ENCODE data around the gene ADARB2.

ADARB2 gene

DNA sequence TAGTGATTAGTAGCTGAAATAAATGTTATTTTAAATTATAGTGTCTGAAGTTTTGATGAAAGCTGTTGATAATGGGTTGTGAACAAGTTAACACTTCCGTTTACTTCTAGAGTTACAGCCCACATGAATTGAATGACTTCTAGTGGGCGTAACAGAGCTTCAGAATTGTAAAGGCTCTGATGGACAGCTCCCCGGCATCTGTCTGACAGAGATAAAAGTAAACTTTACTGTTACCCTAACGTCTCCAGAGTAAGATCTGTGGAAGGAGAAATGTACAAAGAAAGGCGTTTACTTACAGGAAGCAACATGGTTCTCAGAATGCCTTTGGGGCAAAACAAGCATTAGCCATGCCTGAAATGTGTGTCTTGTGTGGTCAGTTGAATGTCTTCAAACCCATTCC is 124.4 kb downstream of the ADARB2 start:
- TF ChIP-seq FOXP2 (optimal IDR thresholded peaks at IDR 0.05; ENCODE audit: borderline replicate concordance, extremely low read depth, extremely low read length, insufficient read depth), result no peak
- no peak for TF ChIP-seq TAF1 (IDR thresholded peaks at IDR 0.05; ENCODE audit: borderline replicate concordance, insufficient read depth, low read length)
- peak in 1 of 2 experiments; percentile 78; a peak in 2 of 4 replicates for TF ChIP-seq REST (IDR thresholded peaks at IDR 0.05; ENCODE audit: insufficient read depth in 1 of 2, low read depth in 2 of 2, low read length in 2 of 2)

- TF ChIP-seq POLR2AphosphoS5 (IDR thresholded peaks at IDR 0.05; ENCODE audit: low read depth, low read length) (no peak), REST (IDR thresholded peaks at IDR 0.05; ENCODE audit: insufficient read depth in 1 of 2, low read depth in 2 of 2, low read length in 2 of 2) (no peak), FOXP2 (optimal IDR thresholded peaks at IDR 0.05; ENCODE audit: borderline replicate concordance, extremely low read depth, extremely low read length, insufficient read depth) (no peak), TAF1 (IDR thresholded peaks at IDR 0.05; ENCODE audit: borderline replicate concordance, insufficient read depth, low read length) (no peak), SIN3A (IDR thresholded peaks at IDR 0.05; ENCODE audit: borderline replicate concordance, insufficient read depth, low read length) (no peak)
These were observed 125.3 kb downstream of the ADARB2 start for GRCh38 chr10:1611936-1612550.

GRCh38 chr10:1610986-1611770 is 126.1 kb downstream of the ADARB2 start:
- TF ChIP-seq FOXP2 (optimal IDR thresholded peaks at IDR 0.05; ENCODE audit: borderline replicate concordance, extremely low read depth, extremely low read length, insufficient read depth) (no peak), REST (IDR thresholded peaks at IDR 0.05; ENCODE audit: insufficient read depth in 1 of 2, low read depth in 2 of 2, low read length in 2 of 2) (no peak), POLR2AphosphoS5 (IDR thresholded peaks at IDR 0.05; ENCODE audit: low read depth, low read length) (no peak), SIN3A (IDR thresholded peaks at IDR 0.05; ENCODE audit: borderline replicate concordance, insufficient read depth, low read length) (no peak), TAF1 (IDR thresholded peaks at IDR 0.05; ENCODE audit: borderline replicate concordance, insufficient read depth, low read length) (no peak)

DNA sequence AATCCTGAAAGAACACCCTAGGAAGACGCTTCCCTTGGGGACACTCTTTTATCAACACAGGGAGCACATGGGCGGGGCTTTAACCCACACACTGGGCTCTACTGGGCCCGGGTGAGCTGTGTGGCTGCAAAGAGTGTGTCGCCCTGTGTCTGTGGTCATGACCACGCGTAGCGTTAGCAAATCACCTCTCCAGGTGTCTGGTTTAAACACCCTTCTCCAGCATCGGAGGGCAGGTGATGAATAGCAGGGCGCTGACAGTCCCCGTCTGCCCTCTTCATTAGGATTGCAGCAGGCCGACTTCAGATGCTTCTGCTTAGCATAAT is 127.7 kb downstream of the ADARB2 start:
- no peak for TF ChIP-seq TAF1 (IDR thresholded peaks at IDR 0.05; ENCODE audit: borderline replicate concordance, insufficient read depth, low read length)
- no peak for TF ChIP-seq FOXP2 (optimal IDR thresholded peaks at IDR 0.05; ENCODE audit: borderline replicate concordance, extremely low read depth, extremely low read length, insufficient read depth)
- no peak for TF ChIP-seq REST (IDR thresholded peaks at IDR 0.05; ENCODE audit: insufficient read depth in 1 of 2, low read depth in 2 of 2, low read length in 2 of 2)
- TF ChIP-seq POLR2AphosphoS5 (IDR thresholded peaks at IDR 0.05; ENCODE audit: low read depth, low read length), result no peak
- no peak for TF ChIP-seq SIN3A (IDR thresholded peaks at IDR 0.05; ENCODE audit: borderline replicate concordance, insufficient read depth, low read length)
